HepG2 (cell line): Measurements from ENCODE around the gene MRPL34. TPM values are rescaled to one million over a fixed set of nuclear protein-coding genes. Genes with fewer than 3 reads are reported as not detected.

Experiments
- ELF1 ChIP-seq: sonication (generic); formaldehyde crosslinking; IDR thresholded peaks from 2 replicates; pipeline ENCODE4 v1.4.0; 2020; ENCODE audit warnings: missing genetic modification reagents
- FIP1L1 ChIP-seq: fragments of 200-400 bp; formaldehyde crosslinking; IDR thresholded peaks from 2 replicates; pipeline ENCODE4 v1.6.1; 2018; ENCODE audit warnings: low read depth, mild to moderate bottlenecking, low read length, moderate library complexity, borderline replicate concordance; ENCODE audit not compliant: insufficient read depth
- HES4 ChIP-seq: sonication (generic); formaldehyde crosslinking; IDR thresholded peaks from 2 replicates; pipeline ENCODE4 v1.9.0; 2021; ENCODE audit warnings: mild to moderate bottlenecking, missing genetic modification reagents, borderline replicate concordance
- HNRNPK ChIP-seq: fragments of 200-400 bp; formaldehyde crosslinking; IDR thresholded peaks from 2 replicates; pipeline ENCODE4 v1.6.1; 2018; ENCODE audit warnings: low read length, low read depth, moderate library complexity, mild to moderate bottlenecking; ENCODE audit not compliant: poor library complexity, severe bottlenecking
- HOXA5 ChIP-seq: sonication (generic); formaldehyde crosslinking; IDR thresholded peaks from 2 replicates; pipeline ENCODE4 v1.4.0; 2020; ENCODE audit warnings: missing genetic modification reagents
- MZF1 ChIP-seq: sonication (generic); formaldehyde crosslinking; IDR thresholded peaks from 2 replicates; pipeline ENCODE4 v1.8.1; 2023; ENCODE audit warnings: mild to moderate bottlenecking, missing genetic modification reagents, borderline replicate concordance
- PHF21A ChIP-seq: sonication (generic); formaldehyde crosslinking; IDR thresholded peaks from 2 replicates; pipeline ENCODE4 v1.5.0; 2020; ENCODE audit warnings: mild to moderate bottlenecking, missing genetic modification reagents
- PHF5A ChIP-seq: IDR thresholded peaks from one replicate; pipeline ENCODE4 v1.6.1; 2018; ENCODE audit warnings: low read depth, missing genetic modification reagents; ENCODE audit not compliant: unreplicated experiment
- RBAK ChIP-seq: sonication (generic); formaldehyde crosslinking; IDR thresholded peaks from 2 replicates; pipeline ENCODE4 v1.5.1; 2020; ENCODE audit warnings: mild to moderate bottlenecking, missing genetic modification reagents
- SAFB2 ChIP-seq: sonication (generic); formaldehyde crosslinking; IDR thresholded peaks from 2 replicates; pipeline ENCODE4 v1.5.1; 2020; ENCODE audit warnings: missing genetic modification reagents, low read depth, mild to moderate bottlenecking, borderline replicate concordance
- STAT5B ChIP-seq: sonication (generic); formaldehyde crosslinking; IDR thresholded peaks from 2 replicates; pipeline ENCODE4 v1.4.0; 2020; ENCODE audit warnings: missing genetic modification reagents
- ZBTB1 ChIP-seq: sonication (generic); formaldehyde crosslinking; IDR thresholded peaks from 2 replicates; pipeline ENCODE4 v1.4.0; 2020; ENCODE audit warnings: missing genetic modification reagents, borderline replicate concordance
- ZKSCAN1 ChIP-seq: fragments of 150-350 bp; IDR thresholded peaks from 2 replicates; pipeline ENCODE4 v1.6.1; 2014; ENCODE audit warnings: low read length
- ZNF10 ChIP-seq: sonication (generic); formaldehyde crosslinking; IDR thresholded peaks from 2 replicates; pipeline ENCODE4 v1.4.0; 2020; ENCODE audit warnings: mild to moderate bottlenecking, low read depth, missing genetic modification reagents, borderline replicate concordance
- ZNF251 ChIP-seq: sonication (generic); formaldehyde crosslinking; IDR thresholded peaks from 2 replicates; pipeline ENCODE4 v1.9.0; 2021; ENCODE audit warnings: mild to moderate bottlenecking, missing genetic modification reagents
- ZNF362 ChIP-seq: sonication (generic); formaldehyde crosslinking; IDR thresholded peaks from 2 replicates; pipeline ENCODE4 v1.4.0; 2020; ENCODE audit warnings: missing genetic modification reagents, mild to moderate bottlenecking, borderline replicate concordance
- ZNF431 ChIP-seq: sonication (generic); formaldehyde crosslinking; IDR thresholded peaks from 2 replicates; pipeline ENCODE4 v1.9.0; 2022; ENCODE audit warnings: missing genetic modification reagents, low read depth, mild to moderate bottlenecking, borderline replicate concordance
- ZNF776 ChIP-seq: sonication (generic); formaldehyde crosslinking; IDR thresholded peaks from 2 replicates; pipeline ENCODE4 v1.4.0; 2020; ENCODE audit warnings: mild to moderate bottlenecking, missing genetic modification reagents
- ZNF891 ChIP-seq: sonication (generic); formaldehyde crosslinking; IDR thresholded peaks from 2 replicates; pipeline ENCODE4 v1.5.0; 2020; ENCODE audit warnings: mild to moderate bottlenecking, missing genetic modification reagents
- ZSCAN20 ChIP-seq: sonication (generic); formaldehyde crosslinking; IDR thresholded peaks from 2 replicates; pipeline ENCODE4 v1.4.0; 2020; ENCODE audit warnings: missing genetic modification reagents, mild to moderate bottlenecking, borderline replicate concordance
- polyA plus RNA-seq, 8 experiments: library from polyadenylated mRNA; depleted of rRNA in 3 of 8; stranded (reverse) in 7 of 8; unstranded in 1 of 8; fragments of >200 nt; fragmentation: Illumina TruSeq in 4 of 8; extraction: Trizol in 4 of 8; gene quantifications; 2 replicates each; pipeline versions ENCODE4 v1.2.1 to v1.2.3, GENCODE V29; 2011 to 2016; ENCODE audit warnings: low read depth in 4 of 8, missing spikeins in 1 of 8, mixed read lengths in 1 of 8; ENCODE audit not compliant: insufficient read depth in 1 of 8
- total RNA-seq, 5 experiments: library from RNA; depleted of rRNA; stranded (reverse); fragments of >200 nt; fragmentation: Illumina TruSeq; extraction: Trizol; gene quantifications; 2 replicates each; pipeline ENCODE4 v1.2.3, GENCODE V29; 2016; ENCODE audit warnings: low read depth in 1 of 5
- TF ChIP-seq, protein P1 (sequence below): sonication (generic); formaldehyde crosslinking; IDR thresholded peaks from 2 replicates; pipeline ENCODE4 v1.5.1; 2020; ENCODE audit warnings: mild to moderate bottlenecking, missing genetic modification reagents, borderline replicate concordance
- TF ChIP-seq, protein P2 (sequence below): sonication (generic); formaldehyde crosslinking; IDR thresholded peaks from 2 replicates; pipeline ENCODE4 v1.8.0; 2022; ENCODE audit warnings: missing genetic modification reagents, mild to moderate bottlenecking, borderline replicate concordance

MRPL34 gene
- total and polyA plus RNA-seq, 2 of the 13 experiments (the other 11 are each of a cell fraction or from before 2014, with no cell fraction given), result 74.0 to 77.3 TPM

DNA sequence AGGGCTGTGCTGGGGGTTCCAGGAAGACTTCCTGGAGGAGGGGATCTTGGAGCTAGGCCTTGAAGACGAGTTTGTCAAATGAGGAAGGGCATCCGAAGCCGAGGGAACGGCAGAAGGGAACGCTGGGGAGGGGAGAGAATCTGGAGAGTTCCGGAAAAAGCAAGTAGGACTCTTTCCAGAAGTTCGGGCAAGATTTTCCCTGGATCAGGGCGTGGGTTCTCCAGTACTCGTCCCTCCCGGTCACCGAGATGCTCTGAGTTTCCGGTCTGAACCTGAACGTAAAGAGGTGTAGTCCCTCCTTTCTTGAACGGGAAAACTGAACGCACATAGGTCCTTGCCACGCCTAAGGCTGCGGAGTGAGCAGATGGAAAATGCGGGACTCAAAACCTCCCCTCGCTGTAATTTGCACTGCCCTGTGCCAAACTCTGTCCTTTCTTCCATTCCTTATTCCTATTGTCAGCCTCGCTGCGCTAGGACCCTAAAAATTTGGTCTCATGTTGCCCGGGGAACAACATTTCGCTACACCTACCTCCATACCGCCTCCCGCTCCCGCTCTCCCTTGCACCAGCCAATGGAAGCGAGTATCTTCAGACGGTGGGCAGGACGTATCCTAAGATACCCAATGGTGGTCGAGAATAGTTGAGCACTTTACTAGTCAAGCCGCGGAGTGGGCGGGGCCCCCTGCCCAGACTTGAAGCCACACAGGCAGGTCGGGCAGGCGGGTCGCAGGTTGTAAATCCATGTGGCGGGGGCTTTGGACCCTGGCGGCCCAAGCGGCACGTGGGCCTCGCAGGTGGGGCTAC is 31.4 kb downstream of the MRPL34 start, which contains the start of gene GTPBP3 (continued):
- TF ChIP-seq ZNF431 (no peak), MZF1 (CRISPR knock-in tag) (no peak), ZNF362 (CRISPR knock-in tag) (no peak), ZNF891 (CRISPR knock-in tag) (no peak), HES4 (CRISPR knock-in tag) (no peak), ZSCAN20 (CRISPR knock-in tag) (no peak), PHF5A (peak; percentile 62), SAFB2 (0 out of 2 replicates have a peak, but pooled peaks have one; percentile 62), RBAK (CRISPR knock-in tag) (no peak), ELF1 (CRISPR knock-in tag) (peak; percentile 68; the same call in 1 of the 2 replicates), STAT5B (CRISPR knock-in tag) (no peak), ZKSCAN1 (no peak; the same call in 1 of the 2 replicates), HOXA5 (CRISPR knock-in tag) (no peak), PHF21A (CRISPR knock-in tag) (peak; percentile 69; the same call in 1 of the 2 replicates), FIP1L1 (no peak), ZNF251 (no peak), ZNF10 (CRISPR knock-in tag) (no peak), ZBTB1 (CRISPR knock-in tag) (no peak), HNRNPK (no peak), ZNF776 (no peak)
- TF ChIP-seq, protein P1, sequence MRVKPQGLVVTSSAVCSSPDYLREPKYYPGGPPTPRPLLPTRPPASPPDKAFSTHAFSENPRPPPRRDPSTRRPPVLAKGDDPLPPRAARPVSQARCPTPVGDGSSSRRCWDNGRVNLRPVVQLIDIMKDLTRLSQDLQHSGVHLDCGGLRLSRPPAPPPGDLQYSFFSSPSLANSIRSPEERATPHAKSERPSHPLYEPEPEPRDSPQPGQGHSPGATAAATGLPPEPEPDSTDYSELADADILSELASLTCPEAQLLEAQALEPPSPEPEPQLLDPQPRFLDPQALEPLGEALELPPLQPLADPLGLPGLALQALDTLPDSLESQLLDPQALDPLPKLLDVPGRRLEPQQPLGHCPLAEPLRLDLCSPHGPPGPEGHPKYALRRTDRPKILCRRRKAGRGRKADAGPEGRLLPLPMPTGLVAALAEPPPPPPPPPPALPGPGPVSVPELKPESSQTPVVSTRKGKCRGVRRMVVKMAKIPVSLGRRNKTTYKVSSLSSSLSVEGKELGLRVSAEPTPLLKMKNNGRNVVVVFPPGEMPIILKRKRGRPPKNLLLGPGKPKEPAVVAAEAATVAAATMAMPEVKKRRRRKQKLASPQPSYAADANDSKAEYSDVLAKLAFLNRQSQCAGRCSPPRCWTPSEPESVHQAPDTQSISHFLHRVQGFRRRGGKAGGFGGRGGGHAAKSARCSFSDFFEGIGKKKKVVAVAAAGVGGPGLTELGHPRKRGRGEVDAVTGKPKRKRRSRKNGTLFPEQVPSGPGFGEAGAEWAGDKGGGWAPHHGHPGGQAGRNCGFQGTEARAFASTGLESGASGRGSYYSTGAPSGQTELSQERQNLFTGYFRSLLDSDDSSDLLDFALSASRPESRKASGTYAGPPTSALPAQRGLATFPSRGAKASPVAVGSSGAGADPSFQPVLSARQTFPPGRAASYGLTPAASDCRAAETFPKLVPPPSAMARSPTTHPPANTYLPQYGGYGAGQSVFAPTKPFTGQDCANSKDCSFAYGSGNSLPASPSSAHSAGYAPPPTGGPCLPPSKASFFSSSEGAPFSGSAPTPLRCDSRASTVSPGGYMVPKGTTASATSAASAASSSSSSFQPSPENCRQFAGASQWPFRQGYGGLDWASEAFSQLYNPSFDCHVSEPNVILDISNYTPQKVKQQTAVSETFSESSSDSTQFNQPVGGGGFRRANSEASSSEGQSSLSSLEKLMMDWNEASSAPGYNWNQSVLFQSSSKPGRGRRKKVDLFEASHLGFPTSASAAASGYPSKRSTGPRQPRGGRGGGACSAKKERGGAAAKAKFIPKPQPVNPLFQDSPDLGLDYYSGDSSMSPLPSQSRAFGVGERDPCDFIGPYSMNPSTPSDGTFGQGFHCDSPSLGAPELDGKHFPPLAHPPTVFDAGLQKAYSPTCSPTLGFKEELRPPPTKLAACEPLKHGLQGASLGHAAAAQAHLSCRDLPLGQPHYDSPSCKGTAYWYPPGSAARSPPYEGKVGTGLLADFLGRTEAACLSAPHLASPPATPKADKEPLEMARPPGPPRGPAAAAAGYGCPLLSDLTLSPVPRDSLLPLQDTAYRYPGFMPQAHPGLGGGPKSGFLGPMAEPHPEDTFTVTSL (CRISPR knock-in tag), result no peak; the same call in 1 of the 2 replicates
- TF ChIP-seq, protein P2, sequence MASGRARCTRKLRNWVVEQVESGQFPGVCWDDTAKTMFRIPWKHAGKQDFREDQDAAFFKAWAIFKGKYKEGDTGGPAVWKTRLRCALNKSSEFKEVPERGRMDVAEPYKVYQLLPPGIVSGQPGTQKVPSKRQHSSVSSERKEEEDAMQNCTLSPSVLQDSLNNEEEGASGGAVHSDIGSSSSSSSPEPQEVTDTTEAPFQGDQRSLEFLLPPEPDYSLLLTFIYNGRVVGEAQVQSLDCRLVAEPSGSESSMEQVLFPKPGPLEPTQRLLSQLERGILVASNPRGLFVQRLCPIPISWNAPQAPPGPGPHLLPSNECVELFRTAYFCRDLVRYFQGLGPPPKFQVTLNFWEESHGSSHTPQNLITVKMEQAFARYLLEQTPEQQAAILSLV, result peak; percentile 43; the same call in 1 of the 2 replicates
